ENCODE results near the gene ERN2.

The ERN2 gene

DNA sequence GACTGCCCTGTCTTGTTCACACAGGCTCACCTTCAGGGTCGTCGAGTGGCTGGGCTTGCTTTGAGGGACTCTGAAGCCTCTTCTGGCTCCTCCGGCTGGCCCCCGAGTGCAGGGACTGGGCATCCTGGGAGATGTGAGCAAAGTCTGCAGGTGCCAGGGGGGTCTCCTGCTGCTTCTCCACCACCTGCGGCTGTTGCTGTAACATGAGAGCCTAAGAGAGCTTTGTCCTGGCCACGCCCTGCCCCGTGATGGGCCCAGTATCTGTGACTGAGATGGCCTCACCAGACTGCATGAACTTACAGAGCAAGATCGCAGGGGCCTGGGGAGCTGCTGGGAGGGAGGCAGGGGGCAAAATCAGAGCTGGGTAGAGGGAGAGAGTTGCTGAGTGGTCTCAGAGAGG, 12.5 kb downstream of the ERN2 start:
- H3K27ac ChIP-seq (replicated peaks), result no peak overlapping the region
- no peaks in the 10 kb centered on the region for H3K27me3 ChIP-seq (ENCODE audit: insufficient read depth, poor library complexity, severe bottlenecking)
- DNase-seq (ENCODE audit: low read depth in 1 of 2, low spot score in 1 of 2), result no peak
- TF ChIP-seq, protein P1, sequence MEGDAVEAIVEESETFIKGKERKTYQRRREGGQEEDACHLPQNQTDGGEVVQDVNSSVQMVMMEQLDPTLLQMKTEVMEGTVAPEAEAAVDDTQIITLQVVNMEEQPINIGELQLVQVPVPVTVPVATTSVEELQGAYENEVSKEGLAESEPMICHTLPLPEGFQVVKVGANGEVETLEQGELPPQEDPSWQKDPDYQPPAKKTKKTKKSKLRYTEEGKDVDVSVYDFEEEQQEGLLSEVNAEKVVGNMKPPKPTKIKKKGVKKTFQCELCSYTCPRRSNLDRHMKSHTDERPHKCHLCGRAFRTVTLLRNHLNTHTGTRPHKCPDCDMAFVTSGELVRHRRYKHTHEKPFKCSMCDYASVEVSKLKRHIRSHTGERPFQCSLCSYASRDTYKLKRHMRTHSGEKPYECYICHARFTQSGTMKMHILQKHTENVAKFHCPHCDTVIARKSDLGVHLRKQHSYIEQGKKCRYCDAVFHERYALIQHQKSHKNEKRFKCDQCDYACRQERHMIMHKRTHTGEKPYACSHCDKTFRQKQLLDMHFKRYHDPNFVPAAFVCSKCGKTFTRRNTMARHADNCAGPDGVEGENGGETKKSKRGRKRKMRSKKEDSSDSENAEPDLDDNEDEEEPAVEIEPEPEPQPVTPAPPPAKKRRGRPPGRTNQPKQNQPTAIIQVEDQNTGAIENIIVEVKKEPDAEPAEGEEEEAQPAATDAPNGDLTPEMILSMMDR (IDR thresholded peaks at IDR 0.05; ENCODE audit: insufficient read depth, low read length), result no peak
- no peak for TF ChIP-seq POLR2AphosphoS5 (IDR thresholded peaks at IDR 0.05; ENCODE audit: low read depth)
- TF ChIP-seq, protein P2, sequence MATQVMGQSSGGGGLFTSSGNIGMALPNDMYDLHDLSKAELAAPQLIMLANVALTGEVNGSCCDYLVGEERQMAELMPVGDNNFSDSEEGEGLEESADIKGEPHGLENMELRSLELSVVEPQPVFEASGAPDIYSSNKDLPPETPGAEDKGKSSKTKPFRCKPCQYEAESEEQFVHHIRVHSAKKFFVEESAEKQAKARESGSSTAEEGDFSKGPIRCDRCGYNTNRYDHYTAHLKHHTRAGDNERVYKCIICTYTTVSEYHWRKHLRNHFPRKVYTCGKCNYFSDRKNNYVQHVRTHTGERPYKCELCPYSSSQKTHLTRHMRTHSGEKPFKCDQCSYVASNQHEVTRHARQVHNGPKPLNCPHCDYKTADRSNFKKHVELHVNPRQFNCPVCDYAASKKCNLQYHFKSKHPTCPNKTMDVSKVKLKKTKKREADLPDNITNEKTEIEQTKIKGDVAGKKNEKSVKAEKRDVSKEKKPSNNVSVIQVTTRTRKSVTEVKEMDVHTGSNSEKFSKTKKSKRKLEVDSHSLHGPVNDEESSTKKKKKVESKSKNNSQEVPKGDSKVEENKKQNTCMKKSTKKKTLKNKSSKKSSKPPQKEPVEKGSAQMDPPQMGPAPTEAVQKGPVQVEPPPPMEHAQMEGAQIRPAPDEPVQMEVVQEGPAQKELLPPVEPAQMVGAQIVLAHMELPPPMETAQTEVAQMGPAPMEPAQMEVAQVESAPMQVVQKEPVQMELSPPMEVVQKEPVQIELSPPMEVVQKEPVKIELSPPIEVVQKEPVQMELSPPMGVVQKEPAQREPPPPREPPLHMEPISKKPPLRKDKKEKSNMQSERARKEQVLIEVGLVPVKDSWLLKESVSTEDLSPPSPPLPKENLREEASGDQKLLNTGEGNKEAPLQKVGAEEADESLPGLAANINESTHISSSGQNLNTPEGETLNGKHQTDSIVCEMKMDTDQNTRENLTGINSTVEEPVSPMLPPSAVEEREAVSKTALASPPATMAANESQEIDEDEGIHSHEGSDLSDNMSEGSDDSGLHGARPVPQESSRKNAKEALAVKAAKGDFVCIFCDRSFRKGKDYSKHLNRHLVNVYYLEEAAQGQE (IDR thresholded peaks at IDR 0.05; ENCODE audit: insufficient replicate concordance, low read depth), result no peak
- TF ChIP-seq GABPA (IDR thresholded peaks at IDR 0.05; ENCODE audit: low read depth), result no peak
- TF ChIP-seq SPI1 (IDR thresholded peaks at IDR 0.05; ENCODE audit: borderline replicate concordance, low read depth), result no peak
- H3K4me3 ChIP-seq (replicated peaks; ENCODE audit: insufficient read depth, low read length), result no peak overlapping the region

DNA sequence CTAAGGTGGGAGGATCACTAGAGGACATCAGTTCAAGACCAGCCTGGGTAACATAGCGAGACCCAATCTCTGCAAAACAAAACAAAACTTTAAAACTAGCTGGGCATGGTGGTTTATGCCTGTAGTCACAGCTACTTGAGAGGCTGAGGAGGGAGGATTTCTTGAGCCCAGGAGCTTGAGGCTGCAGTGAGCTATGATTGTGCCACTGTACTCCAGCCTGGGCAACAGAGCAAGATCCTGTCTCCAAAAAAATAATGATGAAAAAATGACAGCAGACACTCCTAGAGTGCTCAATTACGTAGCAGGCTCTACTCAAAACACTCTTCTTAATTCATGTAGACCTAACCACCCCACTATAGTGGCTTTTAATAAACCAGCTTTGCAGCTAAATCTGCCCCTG, 12.9 kb downstream of the ERN2 start:
- H3K27me3 ChIP-seq (ENCODE audit: insufficient read depth, poor library complexity, severe bottlenecking), result no peaks in the 10 kb centered on the region
- DNase-seq (ENCODE audit: low read depth in 1 of 2, low spot score in 1 of 2), result no peak
- H3K4me3 ChIP-seq (replicated peaks; ENCODE audit: insufficient read depth, low read length), result no peak overlapping the region
- TF ChIP-seq, protein P2 (IDR thresholded peaks at IDR 0.05; ENCODE audit: insufficient replicate concordance, low read depth), result no peak
- no peak for TF ChIP-seq GABPA (IDR thresholded peaks at IDR 0.05; ENCODE audit: low read depth)
- TF ChIP-seq, protein P1 (IDR thresholded peaks at IDR 0.05; ENCODE audit: insufficient read depth, low read length), result no peak
- TF ChIP-seq SPI1 (IDR thresholded peaks at IDR 0.05; ENCODE audit: borderline replicate concordance, low read depth), result no peak
- TF ChIP-seq POLR2AphosphoS5 (IDR thresholded peaks at IDR 0.05; ENCODE audit: low read depth), result no peak
- H3K27ac ChIP-seq (replicated peaks), result no peak overlapping the region

DNA sequence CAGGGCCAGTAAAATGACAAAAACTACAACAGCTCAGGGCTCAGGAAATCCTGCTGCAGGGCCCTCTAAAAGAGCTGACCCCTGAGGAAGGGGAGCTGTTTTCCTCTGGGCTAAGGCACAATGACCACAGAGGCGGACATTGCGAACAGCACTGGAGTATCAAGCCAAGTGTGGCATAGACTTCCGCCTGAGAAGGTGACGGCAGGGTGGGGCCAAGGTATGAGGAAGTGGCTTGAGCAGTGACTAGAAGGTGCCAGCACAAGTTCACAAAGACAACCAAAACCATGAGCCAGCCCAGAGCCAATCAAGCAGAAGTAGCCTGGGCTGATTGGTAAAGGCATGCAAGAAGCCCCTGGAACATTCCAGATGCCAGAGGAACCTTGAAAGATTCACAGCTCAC, 13.9 kb downstream of the ERN2 start:
- H3K4me3 ChIP-seq (replicated peaks; ENCODE audit: insufficient read depth, low read length), result no peak overlapping the region

More for the DNA sequence above, 13.9 kb downstream of the ERN2 start:
- TF ChIP-seq, protein P2 (IDR thresholded peaks at IDR 0.05; ENCODE audit: insufficient replicate concordance, low read depth), result no peak
- peak; percentile 79 for TF ChIP-seq POLR2AphosphoS5 (IDR thresholded peaks at IDR 0.05; ENCODE audit: low read depth)
- peak; percentile 96 for TF ChIP-seq SPI1 (IDR thresholded peaks at IDR 0.05; ENCODE audit: borderline replicate concordance, low read depth)
- 0 out of 2 replicates have a peak, but pooled peaks have one; percentile 19 for TF ChIP-seq GABPA (IDR thresholded peaks at IDR 0.05; ENCODE audit: low read depth)
- TF ChIP-seq, protein P1 (IDR thresholded peaks at IDR 0.05; ENCODE audit: insufficient read depth, low read length), result no peak
- DNase-seq (ENCODE audit: low read depth in 1 of 2, low spot score in 1 of 2), result peak; percentile 49 to 87
- Histone ChIP-seq H3K27me3 (ENCODE audit: insufficient read depth, poor library complexity, severe bottlenecking) (no peaks in the 10 kb centered on the region), H3K27ac (replicated peaks) (peak overlapping the region; percentile 51)

Measured in HL-60 (cell line).